ENCODE measurements around the gene ZNF140.

- TF ChIP-seq CTCF (IDR thresholded peaks at IDR 0.05; ENCODE audit: poor library complexity) (no peak), EZH2 (IDR thresholded peaks at IDR 0.05; ENCODE audit: borderline replicate concordance) (no peak)
Observed at GRCh38 chr12:133057446-133057845, 23.3 kb upstream of the ZNF140 start.
